C1 segment of cervical spinal cord (tissue), 14 donors: Measurements from ENCODE around the gene C2CD4C.
"Not testable (repeated sequence)": the region's sequence is repeated elsewhere in the genome, so short reads cannot be mapped to it uniquely, and the experiment has no call there.

ENCODE experiments used
- DNase-seq, 14 donors: peaks; one replicate each; lab custom pipeline; 2025; lab: John Stamatoyannopoulos, UW

Gene C2CD4C

GRCh38 chr19:438416-438958 is 29.5 kb upstream of the C2CD4C start:
- no peak for DNase-seq

DNA sequence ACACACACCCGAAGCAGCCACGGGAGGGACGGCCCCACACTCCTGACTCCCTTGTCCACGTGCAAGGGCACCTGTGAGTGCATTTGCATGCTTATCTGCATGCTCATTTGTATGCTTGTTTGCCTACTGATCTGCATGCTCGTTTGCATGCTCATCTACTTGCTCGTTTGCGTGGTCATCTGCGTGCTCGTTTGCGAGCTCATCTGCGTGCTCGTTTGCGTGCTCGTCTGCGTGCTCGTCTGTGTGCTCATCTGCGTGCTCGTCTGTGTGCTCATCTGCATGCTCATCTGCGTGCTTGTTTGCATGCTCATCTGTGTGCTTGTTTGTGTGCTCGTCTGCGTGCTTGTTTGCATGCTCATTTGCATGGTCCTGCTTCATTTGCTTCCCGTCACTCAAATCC is 28.1 kb upstream of the C2CD4C start:
- DNase-seq: no peak

DNA sequence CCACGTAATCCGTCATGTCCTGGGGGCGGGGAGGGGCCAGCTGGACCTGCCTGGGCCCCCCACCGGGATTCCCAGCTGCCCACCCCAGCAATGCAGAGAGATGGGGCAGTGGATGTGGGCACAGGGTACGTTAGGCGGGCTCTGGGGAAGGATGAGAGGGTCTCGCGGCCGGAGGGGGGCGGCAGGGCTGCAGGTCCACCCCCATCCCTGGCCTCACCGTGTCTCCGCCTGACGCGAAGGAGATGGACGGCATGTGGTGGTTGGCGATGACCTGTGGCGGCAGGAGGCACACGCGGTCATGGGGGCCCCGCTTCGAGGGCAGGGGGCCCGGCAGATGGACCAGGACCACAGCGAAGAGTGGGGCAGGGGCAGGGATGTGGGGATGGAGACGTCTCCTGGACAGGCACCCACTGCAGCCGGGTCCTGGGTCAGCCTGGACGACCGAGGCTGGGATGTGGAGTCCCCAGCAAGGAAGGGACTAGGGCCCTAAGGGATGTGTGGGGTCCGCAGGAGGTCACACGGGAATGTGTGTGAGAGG is 27.5 kb upstream of the C2CD4C start:
- no peak for DNase-seq

DNA sequence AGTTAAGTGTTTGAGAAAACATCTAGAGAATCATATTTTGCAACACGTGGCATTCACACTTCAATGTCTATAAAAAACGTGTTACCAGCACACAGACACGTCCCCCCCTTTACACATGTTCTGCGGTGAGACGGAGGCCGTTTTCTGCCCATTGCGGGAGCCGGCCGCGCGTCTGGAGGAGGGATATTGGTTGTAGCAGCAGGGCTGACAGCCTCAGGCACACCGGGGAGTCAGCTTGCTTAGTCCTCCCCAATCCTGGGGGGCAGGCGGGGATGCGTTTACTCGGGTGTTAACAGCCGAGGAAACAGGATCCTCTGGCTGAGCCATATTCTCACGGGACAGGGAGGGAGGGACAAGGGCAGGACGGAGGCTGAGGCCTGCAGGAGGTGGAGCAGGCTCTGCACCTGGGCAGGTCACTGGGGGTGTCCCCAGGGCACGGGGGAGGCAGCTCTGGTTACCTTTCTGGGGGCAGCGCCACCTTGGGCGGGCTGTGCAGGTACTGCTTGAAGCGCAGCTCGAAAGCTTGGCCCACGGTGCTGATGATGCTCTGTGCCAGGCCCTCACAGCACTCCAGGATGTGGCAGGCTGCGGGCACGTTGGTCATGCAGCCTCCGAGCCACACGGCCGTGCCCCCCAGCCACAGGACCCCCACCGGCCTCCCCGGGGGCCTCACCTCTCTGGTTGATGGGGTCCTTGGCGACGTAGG is 26.9 kb upstream of the C2CD4C start:
- no peak for DNase-seq

GRCh38 chr19:435056-435706 is 26.2 kb upstream of the C2CD4C start:
- DNase-seq: no peak

DNA sequence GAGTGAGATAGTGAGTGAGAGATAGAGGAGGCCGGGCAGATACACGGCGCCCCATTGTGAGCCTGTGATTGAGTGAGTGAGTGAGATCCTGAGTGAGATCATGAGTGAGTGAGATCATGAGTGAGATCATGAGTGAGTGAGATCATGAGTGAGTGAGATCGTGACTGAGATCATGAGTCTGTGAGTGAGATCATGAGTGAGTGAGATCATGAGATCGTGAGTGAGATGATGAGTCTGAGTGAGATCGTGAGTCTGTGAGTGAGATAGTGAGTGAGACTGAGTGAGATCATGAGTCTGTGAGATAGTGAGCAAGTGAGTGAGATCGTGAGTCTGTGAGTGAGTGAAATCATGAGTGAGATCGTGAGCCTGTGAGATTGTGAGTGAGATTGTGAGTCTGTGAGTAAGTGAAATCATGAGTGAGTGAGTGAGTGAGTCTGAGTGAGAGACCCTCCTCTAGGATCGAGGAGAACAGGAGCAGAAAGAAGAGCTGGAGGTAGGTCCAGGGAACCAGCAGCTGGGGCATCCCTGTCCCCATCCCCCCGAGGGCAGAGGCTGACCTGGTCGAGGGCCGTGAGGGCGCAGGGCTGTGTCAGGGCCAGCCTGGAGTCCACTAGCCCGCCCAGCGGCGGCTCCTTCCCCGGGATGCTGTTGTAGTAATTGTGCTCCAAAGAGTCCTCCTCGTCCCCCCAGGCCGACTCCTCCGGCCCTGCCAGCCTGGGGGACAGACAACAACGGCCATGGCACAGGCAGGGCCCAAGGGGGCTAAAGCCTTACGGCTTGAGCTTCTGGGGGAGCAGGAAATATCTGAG is 25.4 kb upstream of the C2CD4C start:
- DNase-seq: no peak

DNA sequence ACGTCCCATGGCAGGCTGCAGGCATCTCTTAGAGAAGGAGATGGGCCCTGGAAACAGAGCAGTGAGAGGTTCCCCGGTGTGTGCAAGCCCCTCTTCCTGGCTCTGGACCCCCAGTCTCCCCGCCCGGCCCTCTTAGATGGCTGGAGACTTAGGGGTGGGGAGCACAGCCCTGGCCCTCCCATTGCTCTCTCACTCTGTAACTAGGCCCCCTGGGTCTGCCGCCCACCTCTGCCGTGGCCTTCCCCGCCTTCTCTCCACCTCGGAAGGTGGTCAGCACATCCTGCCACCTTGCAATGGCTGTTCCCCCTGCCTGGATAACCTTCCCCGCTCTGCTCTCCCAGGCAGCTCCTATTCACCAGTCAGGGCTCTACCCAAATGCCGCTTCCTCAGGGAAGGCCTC is 21.8 kb upstream of the C2CD4C start:
- DNase-seq: no peak

GRCh38 chr19:428149-428548 is 19.2 kb upstream of the C2CD4C start:
- no peak for DNase-seq

DNA sequence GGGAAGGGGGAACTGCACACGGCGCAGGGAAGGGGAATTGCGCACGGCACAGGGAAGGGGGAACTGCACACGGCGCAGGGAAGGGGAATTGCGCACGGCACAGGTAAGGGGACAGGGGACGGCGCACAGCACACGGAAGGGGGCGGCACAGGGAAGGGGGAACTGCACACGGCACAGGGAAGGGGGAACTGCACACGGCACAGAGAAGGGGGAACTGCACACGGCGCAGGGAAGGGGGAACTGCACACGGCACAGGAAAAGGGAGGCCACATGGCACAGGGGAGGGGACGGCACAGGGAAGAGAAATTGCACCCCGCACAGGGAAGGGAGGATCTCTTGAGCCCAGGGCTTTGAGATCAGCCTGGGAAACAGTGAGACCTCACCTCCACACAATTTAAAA is 18.7 kb upstream of the C2CD4C start:
- not testable (repeated sequence) for DNase-seq

- DNase-seq: no peak
These were observed 17.9 kb upstream of the C2CD4C start for GRCh38 chr19:426725-427445.

DNA sequence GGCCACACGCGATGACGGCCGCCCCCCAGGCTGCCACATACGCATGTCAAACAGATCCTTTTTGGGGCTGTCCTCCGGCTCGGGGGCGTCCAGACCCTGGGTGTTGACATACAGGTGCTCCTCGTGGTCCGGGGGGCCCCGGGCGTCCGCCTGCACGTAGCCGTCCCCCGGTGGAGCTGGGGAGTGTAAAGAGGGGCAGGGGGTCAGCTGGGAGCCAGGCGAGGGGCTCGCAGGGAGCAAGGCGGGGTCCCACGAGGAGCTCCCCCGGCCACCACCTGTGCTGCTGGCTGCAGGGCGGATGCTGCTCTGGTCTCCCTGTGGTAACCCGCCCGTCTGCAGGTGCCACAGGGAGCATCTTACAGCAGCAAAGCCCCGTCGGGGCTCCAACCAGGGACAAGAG is 16.1 kb upstream of the C2CD4C start:
- DNase-seq: no peak

DNA sequence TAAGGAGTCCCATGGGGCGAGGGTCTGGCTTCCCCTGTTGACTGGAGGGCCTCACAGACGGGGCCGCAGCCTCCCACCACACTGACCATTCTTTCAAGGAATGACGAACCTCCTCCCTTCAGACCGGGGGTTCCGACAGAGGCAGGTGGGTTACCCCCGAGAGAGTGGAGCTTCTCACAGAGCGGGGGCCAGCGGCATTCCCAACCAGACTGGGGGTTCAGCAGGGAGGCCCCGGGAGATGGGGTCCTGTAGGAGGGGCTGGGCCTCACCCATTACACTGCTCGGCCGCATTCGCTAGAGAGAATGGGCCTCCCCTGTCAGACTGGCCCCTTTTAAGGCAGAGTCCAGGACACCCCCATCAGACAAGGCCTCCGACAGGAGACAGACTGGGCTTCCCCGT is 15.6 kb upstream of the C2CD4C start:
- DNase-seq: no peak

- DNase-seq: no peak
These were observed 14.9 kb upstream of the C2CD4C start for GRCh38 chr19:423691-424466.

DNA sequence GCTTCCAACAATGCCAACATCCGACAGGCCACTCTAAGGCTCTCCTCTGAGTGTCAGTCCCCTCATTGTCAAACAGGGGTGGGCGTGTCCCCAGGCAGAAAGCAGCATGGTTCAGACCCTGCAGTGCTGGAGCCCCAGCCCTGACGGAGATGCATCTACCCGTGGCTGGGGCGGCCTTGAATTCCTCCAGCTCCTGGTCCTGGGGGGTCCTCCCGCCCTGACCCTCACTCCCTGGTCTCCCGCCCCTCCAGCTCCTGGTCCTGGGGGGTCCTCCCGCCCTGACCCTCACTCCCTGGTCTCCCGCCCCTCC is 13.9 kb upstream of the C2CD4C start:
- DNase-seq: not testable (repeated sequence)

GRCh38 chr19:422213-422916 is 13.4 kb upstream of the C2CD4C start:
- DNase-seq: no peak

DNA sequence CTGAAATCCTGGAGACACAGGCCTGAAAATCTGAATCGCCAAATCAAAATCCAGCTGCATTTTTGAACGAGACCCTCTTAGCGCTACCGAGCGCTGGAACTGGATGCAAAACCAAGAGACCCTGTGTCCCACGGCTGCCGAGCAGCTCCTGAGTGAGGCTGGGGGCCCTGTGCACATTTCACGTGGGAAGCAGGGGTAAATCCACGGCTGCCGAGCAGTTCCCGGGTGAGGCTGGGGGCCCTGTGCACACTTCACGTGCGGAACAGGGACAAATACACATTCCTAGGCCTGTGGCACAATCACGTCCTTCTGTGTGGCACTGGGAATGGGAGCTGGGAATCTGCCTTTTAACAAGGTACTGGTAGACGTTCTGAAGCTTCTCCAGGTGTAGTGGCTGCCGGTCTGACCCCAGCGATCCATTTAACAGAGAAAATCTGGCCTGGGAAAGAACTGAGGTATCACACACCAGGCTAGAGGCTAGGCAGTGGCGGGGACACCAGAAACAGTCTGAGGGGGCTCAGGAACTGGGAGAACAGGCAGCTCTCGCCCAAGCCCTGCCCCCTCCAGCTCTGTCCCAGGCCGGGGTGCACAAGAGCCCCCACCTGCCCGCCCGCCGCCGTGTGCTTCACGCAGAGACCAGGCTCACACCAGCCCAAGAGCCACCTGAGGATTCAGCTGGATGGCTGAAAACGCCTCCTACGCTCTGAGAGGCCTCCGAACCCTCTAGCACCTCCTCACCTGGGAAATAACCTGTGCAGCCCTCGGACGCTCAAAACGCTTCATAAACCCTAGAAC is 11.0 kb upstream of the C2CD4C start:
- DNase-seq: no peak

DNA sequence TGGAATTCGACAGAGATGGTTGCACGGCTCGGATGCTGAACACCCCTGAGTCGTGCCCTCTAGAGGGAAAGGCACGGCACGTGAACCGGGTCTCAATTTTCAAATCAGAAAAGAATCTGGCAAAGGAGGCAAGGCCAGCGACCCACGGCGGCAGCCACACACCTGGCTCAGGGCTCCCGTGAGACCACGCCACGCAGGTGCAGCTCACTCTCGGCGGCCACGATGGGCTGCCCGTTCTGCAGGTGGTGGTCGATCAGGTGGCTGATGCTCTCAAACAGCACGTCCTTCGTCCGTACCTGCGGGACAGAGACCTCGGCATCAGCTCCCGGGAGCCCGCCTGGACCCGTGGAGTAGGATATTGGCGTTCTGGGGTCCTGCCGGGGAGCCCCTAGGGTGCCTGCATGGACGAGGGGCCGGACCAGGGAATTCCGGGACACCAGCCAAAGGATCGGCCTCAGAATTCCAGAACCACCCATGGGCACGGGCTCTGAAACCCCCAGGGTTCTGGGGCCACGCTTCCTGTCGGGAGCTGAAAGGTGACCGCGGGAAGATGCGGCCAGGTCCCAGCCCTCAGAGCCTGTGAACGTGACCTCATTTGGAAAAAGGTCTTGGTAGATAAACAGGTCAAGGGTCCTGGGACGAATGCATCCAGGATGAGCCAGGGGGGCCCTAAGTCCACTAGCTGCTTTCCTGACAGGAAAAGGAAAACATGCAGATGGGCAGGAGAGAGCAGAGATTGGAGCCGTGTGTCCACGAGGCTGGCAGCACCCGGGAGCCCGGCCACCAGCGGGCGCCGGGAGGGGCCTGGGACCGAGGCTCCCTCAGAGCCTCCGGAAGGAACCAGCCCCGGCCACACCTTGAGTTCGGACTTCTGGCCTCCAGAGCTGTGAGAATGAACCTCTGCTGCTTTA is 10.1 kb upstream of the C2CD4C start:
- no peak for DNase-seq

- DNase-seq: no peak
These were observed 7.5 kb upstream of the C2CD4C start for GRCh38 chr19:416416-416815.
